GM23338 (cell line): ENCODE data around the gene PRM1. TPM values are rescaled to one million over a fixed set of nuclear protein-coding genes. Genes with fewer than 3 reads are reported as not detected.

Experiments
- ATAC-seq: fragments of 200-7000 bp; cut with Tn5 transposase; 3 replicates; pipeline ENCODE4 v1.9.1; 2020
- DNase-seq: peaks from one replicate; pipeline ENCODE4 v3.0.0-alpha.2; 2015; ENCODE audit warnings: low spot score
- H2AFZ ChIP-seq: fragments of 200-600 bp; sonication (generic); 2 replicates; pipeline ENCODE4 v1.8.0; 2016; ENCODE audit warnings: antibody characterized with exemption, mild to moderate bottlenecking, moderate library complexity
- H3F3A ChIP-seq: fragments of 200-600 bp; sonication (generic); replicated peaks from 2 replicates; pipeline ENCODE4 v1.8.0; 2017; ENCODE audit warnings: antibody characterized with exemption, mixed run types, low read depth
- H3K27ac ChIP-seq: fragments of 200-600 bp; sonication (generic); 2 replicates; pipeline ENCODE4 v1.6.1; 2016; ENCODE audit warnings: low read depth
- H3K27me3 ChIP-seq: fragments of 200-600 bp; sonication (generic); 2 replicates; pipeline ENCODE4 v1.8.0; 2016; ENCODE audit warnings: mild to moderate bottlenecking, mixed run types, moderate library complexity; ENCODE audit not compliant: insufficient read depth
- H3K36me3 ChIP-seq: fragments of 200-600 bp; sonication (generic); 2 replicates; pipeline ENCODE4 v1.8.0; 2016; ENCODE audit warnings: mild to moderate bottlenecking; ENCODE audit not compliant: insufficient read depth
- H3K4me1 ChIP-seq: fragments of 200-600 bp; sonication (generic); 2 replicates; pipeline ENCODE4 v1.8.0; 2016; ENCODE audit warnings: mild to moderate bottlenecking, moderate library complexity; ENCODE audit not compliant: insufficient read depth
- H3K4me2 ChIP-seq: fragments of 200-600 bp; sonication (generic); 2 replicates; pipeline ENCODE4 v1.7.1; 2017; ENCODE audit warnings: mixed run types
- H3K4me3 ChIP-seq: fragments of 200-600 bp; sonication (generic); 2 replicates; pipeline ENCODE4 v1.6.1; 2016; ENCODE audit warnings: mixed run types
- H3K79me2 ChIP-seq: fragments of 200-600 bp; sonication (generic); replicated peaks from 2 replicates; pipeline ENCODE4 v1.8.0; 2017; ENCODE audit warnings: mild to moderate bottlenecking; ENCODE audit not compliant: insufficient read depth
- H3K9me2 ChIP-seq: fragments of 200-600 bp; sonication (generic); 2 replicates; pipeline ENCODE4 v1.8.0; 2017; ENCODE audit not compliant: insufficient read depth
- H4K20me1 ChIP-seq: fragments of 200-600 bp; sonication (generic); replicated peaks from 2 replicates; pipeline ENCODE4 v1.8.0; 2017; ENCODE audit warnings: mild to moderate bottlenecking; ENCODE audit not compliant: insufficient read depth
- H3K27ac Mint-ChIP-seq: 2 replicates; pipeline ENCODE4 v1.8.0; 2020; ENCODE audit warnings: inconsistent platforms, mild to moderate bottlenecking, moderate library complexity, mixed read lengths
- H3K27me3 Mint-ChIP-seq: 3 replicates; pipeline ENCODE4 v1.8.0; 2022; ENCODE audit warnings: low read depth, mild to moderate bottlenecking, moderate library complexity, mixed read lengths, inconsistent platforms; ENCODE audit not compliant: insufficient read depth, poor library complexity
- H3K36me3 Mint-ChIP-seq: 3 replicates; pipeline ENCODE4 v1.8.0; 2021; ENCODE audit warnings: low read depth, mild to moderate bottlenecking, inconsistent platforms, moderate library complexity, mixed read lengths
- H3K4me1 Mint-ChIP-seq: 3 replicates; pipeline ENCODE4 v1.8.0; 2020; ENCODE audit warnings: mild to moderate bottlenecking, inconsistent platforms, mixed read lengths
- H3K4me3 Mint-ChIP-seq: 3 replicates; pipeline ENCODE4 v1.8.0; 2021; ENCODE audit warnings: moderate library complexity, mild to moderate bottlenecking, inconsistent platforms, mixed read lengths
- H3K9me3 Mint-ChIP-seq: 3 replicates; pipeline ENCODE4 v1.8.0; 2020; ENCODE audit warnings: moderate library complexity, mild to moderate bottlenecking, inconsistent platforms, mixed read lengths
- CREB1 ChIP-seq: fragments of 250-450 bp; sonication (Bioruptor Pico); IDR thresholded peaks from 2 replicates; pipeline ENCODE4 v1.5.0; 2020; ENCODE audit warnings: low read depth, mild to moderate bottlenecking, moderate library complexity
- CTCF ChIP-seq, 2 experiments: fragments of 200-600 bp in 1 of 2; sonication (generic) in 1 of 2; conservative IDR thresholded peaks; 2 replicates each; pipeline versions ENCODE4 v1.5.1 to v1.6.1; 2016 to 2017; ENCODE audit warnings: antibody characterized with exemption in 2 of 2, low read depth in 2 of 2, mild to moderate bottlenecking in 2 of 2, moderate library complexity in 1 of 2
- EZH2 ChIP-seq: fragments of 200-600 bp; sonication (generic); IDR thresholded peaks from one replicate; pipeline ENCODE4 v1.8.0; 2017; ENCODE audit warnings: antibody characterized with exemption, mild to moderate bottlenecking, low read depth; ENCODE audit not compliant: unreplicated experiment
- EZH2phosphoT487 ChIP-seq: fragments of 200-600 bp; sonication (generic); IDR thresholded peaks from one replicate; pipeline ENCODE4 v1.8.1; 2018; ENCODE audit warnings: antibody characterized with exemption; ENCODE audit not compliant: unreplicated experiment
- JUNB ChIP-seq: IDR thresholded peaks from one replicate; pipeline ENCODE4 v1.6.1; 2016; ENCODE audit warnings: antibody characterized with exemption; ENCODE audit not compliant: unreplicated experiment
- NANOG ChIP-seq: IDR thresholded peaks from 2 replicates; pipeline ENCODE4 v1.6.1; 2016; ENCODE audit warnings: antibody characterized with exemption, borderline replicate concordance
- POLR2AphosphoS5 ChIP-seq: IDR thresholded peaks from 2 replicates; pipeline ENCODE4 v1.6.1; 2016; ENCODE audit warnings: antibody characterized with exemption, low read depth
- REST ChIP-seq: IDR thresholded peaks from one replicate; pipeline ENCODE4 v1.6.1; 2018; ENCODE audit warnings: antibody characterized with exemption; ENCODE audit not compliant: unreplicated experiment
- STAT1 ChIP-seq: IDR thresholded peaks from one replicate; pipeline ENCODE4 v1.6.1; 2016; ENCODE audit warnings: antibody characterized with exemption; ENCODE audit not compliant: unreplicated experiment
- ZNF114 ChIP-seq: fragments of 250-450 bp; sonication (Bioruptor Pico); IDR thresholded peaks from 2 replicates; pipeline ENCODE4 v1.5.0; 2020; ENCODE audit warnings: mild to moderate bottlenecking, moderate library complexity
- ZNF331 ChIP-seq: fragments of 250-450 bp; sonication (Bioruptor Pico); IDR thresholded peaks from 2 replicates; pipeline ENCODE4 v1.5.0; 2020; ENCODE audit warnings: low read depth, mild to moderate bottlenecking, moderate library complexity
- polyA plus RNA-seq: library from polyadenylated mRNA; unstranded; fragments of >200 nt; fragmentation: Nextera tagmentation; extraction: Ambion mirVana; gene quantifications from 2 replicates; pipeline ENCODE4 v1.2.1, GENCODE V29; 2016
- total RNA-seq: library from RNA; depleted of rRNA; stranded (reverse); fragments of >200 nt; shearing (Covaris generic); gene quantifications from 2 replicates; pipeline ENCODE4 v1.2.3, GENCODE V29; 2014

Gene PRM1
- total and polyA plus RNA-seq, 2 experiments from 2014 or later = 1.2 TPM; not detected in 1

DNA sequence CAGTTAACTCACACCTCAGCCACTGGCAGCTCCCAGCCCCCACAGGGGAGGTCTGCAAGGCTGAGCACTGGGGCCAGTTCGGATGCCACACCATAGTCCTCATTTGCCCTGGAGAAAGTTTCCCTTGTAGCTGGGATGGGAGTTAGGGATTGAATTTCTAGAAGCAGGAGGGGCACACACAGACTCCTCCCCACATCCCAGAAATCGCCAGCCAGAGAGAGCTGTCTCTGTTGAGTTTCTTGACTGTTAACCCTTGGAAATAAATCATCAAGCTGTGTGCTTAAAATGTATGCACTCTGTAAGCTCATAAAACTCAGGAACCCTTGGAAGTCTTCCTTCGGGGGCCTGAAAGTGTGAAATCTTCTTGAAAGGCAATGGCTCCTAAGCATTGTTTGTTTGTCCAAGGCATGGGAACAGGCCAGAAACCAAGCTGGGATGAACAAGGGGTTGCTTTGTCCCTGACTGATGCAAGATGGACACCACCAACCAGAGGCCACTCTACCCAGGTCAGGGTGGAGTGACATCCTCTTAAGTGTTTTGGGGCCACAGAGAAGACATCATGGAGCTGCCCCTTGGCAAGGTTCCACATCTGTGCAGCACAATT lies 7.3 kb downstream of the PRM1 start:
- H3F3A ChIP-seq = 0 out of 2 replicates have a peak, but pooled peaks cover 3% of the 10 kb centered on the region
- no peaks in the 10 kb centered on the region; the same call in 1 of the 2 replicates for H3K4me1 ChIP-seq
- ATAC-seq = peak; percentile 35
- no peaks in the 10 kb centered on the region for H3K9me2 ChIP-seq
- Mint-ChIP-seq H3K9me3 (peaks cover 3% of the 10 kb centered on the region; the same call in 1 of the 3 replicates), H3K36me3 (no peaks in the 10 kb centered on the region; the same call in 2 of the 3 replicates), H3K27me3 (peaks cover 12% of the 10 kb centered on the region), H3K4me1 (peaks cover 11% of the 10 kb centered on the region), H3K4me3 (no peak overlapping the region), H3K27ac (no peak overlapping the region)
- no peak for DNase-seq
- H3K27ac ChIP-seq = no peak overlapping the region
- H4K20me1 ChIP-seq = no peaks in the 10 kb centered on the region
- H3K4me3 ChIP-seq = no peak overlapping the region
- peak overlapping the region; percentile 93 for H2AFZ ChIP-seq
- H3K79me2 ChIP-seq = no peaks in the 10 kb centered on the region
- no peaks in the 10 kb centered on the region for H3K36me3 ChIP-seq
- no peaks in the 10 kb centered on the region for H3K27me3 ChIP-seq
- TF ChIP-seq ZNF331 (CRISPR knock-in tag) = no peak
- no peak for TF ChIP-seq JUNB
- no peak for TF ChIP-seq POLR2AphosphoS5
- H3K4me2 ChIP-seq = no peak overlapping the region

DNA sequence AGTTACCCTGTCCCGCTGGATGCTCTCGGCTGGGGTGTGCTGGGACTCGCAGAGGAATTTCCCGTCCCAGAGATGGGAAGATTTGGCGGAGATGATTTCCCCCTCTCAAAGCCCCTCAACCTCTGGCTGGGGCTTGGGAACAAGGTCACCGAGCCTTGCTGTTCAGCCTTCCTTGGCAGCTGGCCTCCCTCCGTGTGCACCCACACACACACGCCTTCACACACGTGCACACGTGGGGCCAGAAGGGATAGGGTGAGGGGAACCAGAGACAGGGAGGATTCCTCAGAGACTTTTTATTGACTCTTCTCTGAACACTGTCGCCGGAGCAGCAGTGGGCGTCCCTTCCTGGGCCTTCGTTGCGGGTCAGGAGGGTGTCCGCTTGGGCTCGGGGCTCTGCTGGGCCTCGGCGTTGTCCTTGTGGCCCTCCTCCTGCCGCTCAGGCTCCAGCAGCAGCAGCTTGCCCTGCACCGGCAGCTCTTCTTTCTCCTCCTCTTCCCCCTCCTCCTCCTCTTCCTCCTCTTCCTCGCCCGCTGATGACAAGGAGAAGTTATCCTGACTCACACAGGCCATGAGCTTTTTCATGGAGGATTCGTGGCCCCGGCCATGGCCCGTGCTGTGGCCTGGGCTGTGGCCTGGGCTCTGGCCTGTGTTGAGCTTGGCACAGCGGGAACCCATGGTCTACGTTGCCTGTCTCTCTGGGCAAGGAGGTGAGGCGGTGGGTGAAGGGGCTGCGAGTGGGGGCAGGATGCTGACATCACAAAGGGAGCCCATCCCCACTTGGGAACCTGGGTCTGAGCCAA lies 8.0 kb downstream of the PRM1 start, which contains the start of gene PRM3:
Gene PRM3, minus strand, starts transcription at position 709 of the 800 bp plus-strand sequence. Its CDS starts 34 bp downstream, at position 675.
- H3K4me3 Mint-ChIP-seq = no peak within 1 kb of the TSS
- H3K9me3 Mint-ChIP-seq = peaks cover 3% of the 10 kb centered on the region; the same call in 1 of the 3 replicates
- DNase-seq (no peak), ATAC-seq (peak; percentile 15; the same call in 1 of the 3 replicates)
- no peak within 1 kb of the TSS for H3K4me3 ChIP-seq
- H2AFZ ChIP-seq = peak within 1 kb of the TSS; percentile 93
- H3K27me3 Mint-ChIP-seq = peaks cover 9% of the 10 kb centered on the region
- no peaks in the 10 kb centered on the region for H4K20me1 ChIP-seq
- H3K79me2 ChIP-seq = no peaks in the 10 kb centered on the region
- H3K36me3 Mint-ChIP-seq = no peaks in the 10 kb centered on the region; the same call in 2 of the 3 replicates
- H3K36me3 ChIP-seq = no peaks in the 10 kb centered on the region
- no peak within 1 kb of the TSS for H3K27ac Mint-ChIP-seq
- H3K9me2 ChIP-seq = no peaks in the 10 kb centered on the region
- no peaks in the 10 kb centered on the region for H3K27me3 ChIP-seq
- TF ChIP-seq REST (no peak), NANOG (no peak), EZH2 (no peak), POLR2AphosphoS5 (no peak), JUNB (no peak), CTCF (conservative IDR thresholded peaks at IDR 0.05; ENCODE audit: low read depth in 2 of 2) (no peak), EZH2phosphoT487 (no peak), CREB1 (CRISPR knock-in tag) (no peak), STAT1 (no peak), ZNF114 (no peak)
- no peaks in the 10 kb centered on the region; the same call in 1 of the 2 replicates for H3K4me1 ChIP-seq
- H3F3A ChIP-seq = 0 out of 2 replicates have a peak, but pooled peaks cover 3% of the 10 kb centered on the region
- H3K4me1 Mint-ChIP-seq = peaks cover 11% of the 10 kb centered on the region
- no peak within 1 kb of the TSS for H3K27ac ChIP-seq
- H3K4me2 ChIP-seq = no peak within 1 kb of the TSS
